Coronary artery (tissue), 2 donors: ENCODE results near the gene KY.

Experiments
- DNase-seq: peaks from one replicate; pipeline ENCODE4 v3.0.0-alpha.2; 2017; ENCODE audit warnings: low spot score
- H3K27ac ChIP-seq, 2 donors: fragments of 200-600 bp; sonication (generic); one replicate each; pipeline ENCODE4 v1.5.1; 2016 to 2019
- H3K4me3 ChIP-seq: fragments of 200-600 bp; sonication (generic); 2 replicates; pipeline ENCODE4 v1.5.1; 2016; ENCODE audit warnings: mild to moderate bottlenecking, moderate library complexity
- CTCF ChIP-seq: fragments of 200-600 bp; sonication (generic); IDR thresholded peaks from one replicate; pipeline ENCODE4 v1.5.1; 2019; ENCODE audit warnings: antibody characterized with exemption

Gene KY

GRCh38 chr3:134619884-134620445 is 30.9 kb downstream of the KY start:
- no peak for TF ChIP-seq CTCF
- Histone ChIP-seq H3K27ac (no peak overlapping the region), H3K4me3 (no peak overlapping the region)
- DNase-seq, result peak; percentile 54

- no peak for TF ChIP-seq CTCF
- no peak for DNase-seq
- Histone ChIP-seq H3K4me3 (no peak overlapping the region), H3K27ac (no peak overlapping the region)
Measured at GRCh38 chr3:134619301-134619615, 31.6 kb downstream of the KY start.

- no peak overlapping the region for H3K4me3 ChIP-seq
- H3K27ac ChIP-seq, result no peak overlapping the region
- peak; percentile 38 for DNase-seq
- TF ChIP-seq CTCF, result no peak
Measured at GRCh38 chr3:134618478-134619300, 32.1 kb downstream of the KY start.

- Histone ChIP-seq H3K4me3 (no peak overlapping the region), H3K27ac (no peak overlapping the region)
- peak; percentile 56 for DNase-seq
- no peak for TF ChIP-seq CTCF
Measured at GRCh38 chr3:134617608-134618477, 33.0 kb downstream of the KY start.

- Histone ChIP-seq H3K27ac (no peak overlapping the region), H3K4me3 (no peak overlapping the region)
- TF ChIP-seq CTCF, result no peak
- DNase-seq, result no peak
Measured at GRCh38 chr3:134615743-134616142, 35.1 kb downstream of the KY start.

- Histone ChIP-seq H3K27ac (no peak overlapping the region), H3K4me3 (no peak overlapping the region)
- peak; percentile 50 for DNase-seq
- no peak for TF ChIP-seq CTCF
Measured at GRCh38 chr3:134614955-134615354, 35.9 kb downstream of the KY start.
